Measurements from ENCODE around the gene TPST2. TPM values are rescaled to one million over a fixed set of nuclear protein-coding genes. Genes with fewer than 3 reads are reported as not detected.
A peak's percentile ranks its signal among the peaks of the same experiment; 100 is the strongest.

The TPST2 gene
- total RNA-seq, 2 donors from 2014 or later = 37.7 to 82.3 TPM

DNA sequence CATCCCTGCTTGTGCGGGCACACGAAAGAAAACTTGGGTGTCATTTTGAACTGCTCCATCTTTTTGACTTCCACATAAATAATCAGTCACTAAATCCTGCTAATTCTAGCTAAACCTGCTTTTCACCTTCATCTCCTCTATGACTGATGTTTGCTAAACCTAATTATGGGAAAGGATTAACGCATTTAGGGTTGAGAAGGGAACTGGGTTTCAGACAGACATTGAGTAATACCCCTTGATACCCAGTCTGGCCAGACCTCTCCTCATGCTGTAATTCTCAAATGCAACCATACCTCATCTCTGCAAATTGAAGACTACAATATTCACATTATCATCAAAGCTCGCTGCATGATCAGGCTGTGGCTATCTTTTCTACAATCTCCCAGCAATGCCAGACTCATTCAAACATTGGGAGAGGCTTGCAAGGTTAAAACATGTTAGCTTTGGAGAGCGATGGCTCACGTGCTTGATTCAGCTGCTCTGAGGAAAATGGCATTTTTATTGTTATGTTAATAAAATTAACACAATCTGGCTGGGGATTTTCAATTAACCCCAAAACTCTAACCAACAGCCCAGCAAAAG lies 108.7 kb downstream of the TPST2 start:
- Histone ChIP-seq H3K4me1 (ENCODE audit: control insufficient read depth in 1 of 2, low read depth in 2 of 2) (peaks cover 23 to 58% of the 10 kb centered on the region in 2 donors), H3K27ac (no peak overlapping the region), H3K9me3 (no peaks in the 10 kb centered on the region), H3K27me3 (replicated peaks; ENCODE audit: insufficient read depth) (no peaks in the 10 kb centered on the region), H3K4me3 (no peak overlapping the region), H3K36me3 (no peaks in the 10 kb centered on the region)
- TF ChIP-seq, protein P1, sequence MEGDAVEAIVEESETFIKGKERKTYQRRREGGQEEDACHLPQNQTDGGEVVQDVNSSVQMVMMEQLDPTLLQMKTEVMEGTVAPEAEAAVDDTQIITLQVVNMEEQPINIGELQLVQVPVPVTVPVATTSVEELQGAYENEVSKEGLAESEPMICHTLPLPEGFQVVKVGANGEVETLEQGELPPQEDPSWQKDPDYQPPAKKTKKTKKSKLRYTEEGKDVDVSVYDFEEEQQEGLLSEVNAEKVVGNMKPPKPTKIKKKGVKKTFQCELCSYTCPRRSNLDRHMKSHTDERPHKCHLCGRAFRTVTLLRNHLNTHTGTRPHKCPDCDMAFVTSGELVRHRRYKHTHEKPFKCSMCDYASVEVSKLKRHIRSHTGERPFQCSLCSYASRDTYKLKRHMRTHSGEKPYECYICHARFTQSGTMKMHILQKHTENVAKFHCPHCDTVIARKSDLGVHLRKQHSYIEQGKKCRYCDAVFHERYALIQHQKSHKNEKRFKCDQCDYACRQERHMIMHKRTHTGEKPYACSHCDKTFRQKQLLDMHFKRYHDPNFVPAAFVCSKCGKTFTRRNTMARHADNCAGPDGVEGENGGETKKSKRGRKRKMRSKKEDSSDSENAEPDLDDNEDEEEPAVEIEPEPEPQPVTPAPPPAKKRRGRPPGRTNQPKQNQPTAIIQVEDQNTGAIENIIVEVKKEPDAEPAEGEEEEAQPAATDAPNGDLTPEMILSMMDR (IDR thresholded peaks at IDR 0.05) = no peak
- DNase-seq (ENCODE audit: low spot score) (no peak), ATAC-seq (ENCODE audit: insufficient number of reproducible peaks, low FRiP score, low read depth) (no peak)

DNA sequence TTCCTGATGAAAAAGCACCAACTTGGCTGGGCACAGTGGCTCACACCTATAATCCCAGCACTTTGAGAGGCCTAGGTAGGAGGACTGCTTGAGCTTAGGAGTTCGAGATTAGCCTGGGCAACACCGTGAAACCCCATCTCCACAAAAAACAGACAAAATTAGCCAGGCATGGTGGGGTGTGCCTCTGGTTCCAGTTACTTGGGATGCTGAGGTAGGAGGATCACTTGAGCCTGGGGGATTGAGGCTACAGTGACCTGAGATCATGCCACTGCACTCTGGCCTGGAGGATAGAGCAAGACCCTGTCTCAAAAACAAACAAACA lies 109.4 kb downstream of the TPST2 start:
- TF ChIP-seq, protein P1 (IDR thresholded peaks at IDR 0.05) = no peak
- no peak for DNase-seq (ENCODE audit: low spot score)
- Histone ChIP-seq H3K36me3 (no peaks in the 10 kb centered on the region), H3K27ac (no peak overlapping the region), H3K4me1 (ENCODE audit: control insufficient read depth in 1 of 2, low read depth in 2 of 2) (peaks cover 23 to 56% of the 10 kb centered on the region in 2 donors), H3K27me3 (replicated peaks; ENCODE audit: insufficient read depth) (no peaks in the 10 kb centered on the region), H3K4me3 (no peak overlapping the region), H3K9me3 (no peaks in the 10 kb centered on the region)
- ATAC-seq (ENCODE audit: insufficient number of reproducible peaks, low FRiP score, low read depth) = no peak

DNA sequence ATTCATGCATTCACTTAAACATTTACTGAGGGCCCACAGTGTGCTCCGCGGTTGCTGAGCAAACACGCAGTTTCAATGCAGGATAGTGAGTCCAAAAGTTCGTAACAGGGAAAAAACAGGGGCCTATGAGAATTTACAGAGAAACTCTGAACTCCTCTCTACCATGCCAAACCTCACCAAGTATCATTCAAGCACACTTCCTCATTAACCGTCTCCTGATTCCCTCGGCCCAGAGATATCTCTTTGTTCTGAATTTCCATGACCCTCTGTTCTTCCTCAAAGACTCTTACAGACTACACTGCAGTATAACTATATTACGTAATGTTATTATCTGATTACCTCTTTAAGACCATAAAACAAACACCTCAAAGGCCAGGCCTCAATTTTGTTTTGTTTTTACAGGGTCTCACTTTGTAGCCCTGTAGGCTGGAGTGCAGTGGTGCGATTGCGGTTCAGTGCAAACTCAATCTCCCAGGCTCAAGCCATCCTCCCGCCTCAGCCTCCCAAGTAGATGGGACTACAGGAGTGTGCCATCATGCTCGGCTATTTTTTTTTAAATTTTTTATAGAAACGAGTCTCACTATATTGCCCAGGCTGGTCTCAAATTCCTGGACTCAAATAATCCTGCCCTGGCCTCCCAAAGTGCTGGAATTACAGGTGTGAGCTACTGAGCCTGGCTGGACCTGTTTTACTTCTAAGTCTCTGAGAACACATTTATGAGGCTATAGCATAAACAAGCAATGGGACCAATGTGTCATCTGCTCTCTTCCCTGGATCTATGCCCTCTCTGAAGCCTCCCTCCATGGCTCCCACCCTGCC lies 109.9 kb downstream of the TPST2 start:
- TF ChIP-seq, protein P1 (IDR thresholded peaks at IDR 0.05) = no peak
- peaks cover 23 to 50% of the 10 kb centered on the region in 2 donors for H3K4me1 ChIP-seq (ENCODE audit: control insufficient read depth in 1 of 2, low read depth in 2 of 2)
- DNase-seq (ENCODE audit: low spot score) (no peak), ATAC-seq (ENCODE audit: insufficient number of reproducible peaks, low FRiP score, low read depth) (no peak)
- H3K27ac ChIP-seq = no peak overlapping the region
- H3K36me3 ChIP-seq = no peaks in the 10 kb centered on the region
- H3K27me3 ChIP-seq (replicated peaks; ENCODE audit: insufficient read depth) = no peaks in the 10 kb centered on the region
- peak overlapping the region; percentile 4 for H3K4me3 ChIP-seq
- H3K9me3 ChIP-seq = no peaks in the 10 kb centered on the region

DNA sequence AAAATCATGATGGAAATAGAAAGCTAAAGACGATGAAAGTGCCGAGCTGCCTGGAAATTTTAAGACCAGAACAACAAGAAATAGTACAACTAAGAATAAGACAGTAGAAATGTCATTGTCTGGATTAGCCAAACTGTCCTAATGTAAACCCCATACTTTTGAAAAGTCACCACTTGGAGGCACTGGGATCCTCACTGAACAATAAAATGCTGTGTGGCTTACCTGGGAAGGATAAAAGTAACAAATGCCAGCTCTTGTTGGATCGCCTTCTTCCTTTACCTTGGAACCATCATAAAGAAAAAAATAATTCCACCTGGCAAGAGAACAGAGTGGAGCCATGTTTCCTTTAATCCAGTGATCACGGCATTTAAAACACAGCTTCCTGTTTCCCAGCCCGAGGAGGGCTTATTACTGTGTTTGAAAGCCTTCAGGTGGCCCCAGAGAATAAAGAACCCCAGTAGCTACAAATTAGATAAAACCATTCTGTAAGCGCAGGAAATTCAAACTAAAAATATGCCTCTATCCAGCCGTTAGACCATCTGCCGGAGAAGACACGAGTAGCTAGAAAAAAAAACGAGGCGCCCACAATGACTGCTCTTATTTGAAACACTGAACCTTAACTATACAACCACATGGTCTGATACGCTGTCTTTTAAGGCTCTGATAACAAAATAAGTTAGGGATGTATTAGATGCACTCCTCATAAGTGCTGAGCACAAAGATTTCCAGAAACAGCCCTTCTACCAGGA lies 110.7 kb downstream of the TPST2 start:
- no peaks in the 10 kb centered on the region for H3K36me3 ChIP-seq
- no peaks in the 10 kb centered on the region for H3K9me3 ChIP-seq
- no peaks in the 10 kb centered on the region for H3K27me3 ChIP-seq (replicated peaks; ENCODE audit: insufficient read depth)
- ATAC-seq (ENCODE audit: insufficient number of reproducible peaks, low FRiP score, low read depth) (no peak), DNase-seq (ENCODE audit: low spot score) (no peak)
- H3K4me3 ChIP-seq = peak overlapping the region; percentile 4
- H3K27ac ChIP-seq = no peak overlapping the region
- TF ChIP-seq, protein P1 (IDR thresholded peaks at IDR 0.05) = no peak
- H3K4me1 ChIP-seq (ENCODE audit: control insufficient read depth in 1 of 2, low read depth in 2 of 2) = peaks cover 15 to 43% of the 10 kb centered on the region in 2 donors

DNA sequence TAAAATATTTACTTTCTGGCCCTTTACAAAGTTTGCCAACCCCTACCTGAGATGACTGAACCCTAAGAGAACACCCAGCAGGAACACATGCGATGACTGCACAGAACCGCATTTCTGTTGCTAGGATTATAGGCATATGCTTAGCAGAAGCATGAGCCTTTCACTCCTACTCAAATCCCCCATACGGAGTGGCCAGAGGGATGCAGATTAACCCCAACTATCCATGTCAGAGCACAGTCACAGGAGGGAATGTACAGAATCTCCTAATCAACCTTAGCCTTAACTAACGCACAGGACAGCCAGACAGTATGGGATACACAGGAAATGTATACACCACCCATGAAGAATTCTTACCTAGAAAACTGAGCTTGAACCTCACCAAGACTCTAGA lies 112.6 kb downstream of the TPST2 start:
- no peak for ATAC-seq (ENCODE audit: insufficient number of reproducible peaks, low FRiP score, low read depth)
- Histone ChIP-seq H3K36me3 (peaks cover 10% of the 10 kb centered on the region), H3K27ac (no peak overlapping the region), H3K9me3 (no peaks in the 10 kb centered on the region), H3K4me3 (no peak overlapping the region), H3K27me3 (replicated peaks; ENCODE audit: insufficient read depth) (no peaks in the 10 kb centered on the region), H3K4me1 (ENCODE audit: control insufficient read depth in 1 of 2, low read depth in 2 of 2) (peaks cover 11 to 31% of the 10 kb centered on the region in 2 donors)
- TF ChIP-seq, protein P1 (IDR thresholded peaks at IDR 0.05) = no peak
- no peak for DNase-seq (ENCODE audit: low spot score)

Measured in thoracic aorta (tissue), 2 donors.